NCI-H1436 treated with DMSO at 0.1 percent for 48 hours (cell line): ENCODE results near the gene FCGR1A.
"Not testable (repeated sequence)": the region's sequence is repeated elsewhere in the genome, so short reads cannot be mapped to it uniquely, and the experiment has no call there.

Experiments
- DNase-seq: peaks from one replicate; lab custom pipeline; 2025; lab: John Stamatoyannopoulos, UW

FCGR1A gene

GRCh38 chr1:149777084-149777483, 5.4 kb upstream of the FCGR1A start:
- not testable (repeated sequence) for DNase-seq

DNA sequence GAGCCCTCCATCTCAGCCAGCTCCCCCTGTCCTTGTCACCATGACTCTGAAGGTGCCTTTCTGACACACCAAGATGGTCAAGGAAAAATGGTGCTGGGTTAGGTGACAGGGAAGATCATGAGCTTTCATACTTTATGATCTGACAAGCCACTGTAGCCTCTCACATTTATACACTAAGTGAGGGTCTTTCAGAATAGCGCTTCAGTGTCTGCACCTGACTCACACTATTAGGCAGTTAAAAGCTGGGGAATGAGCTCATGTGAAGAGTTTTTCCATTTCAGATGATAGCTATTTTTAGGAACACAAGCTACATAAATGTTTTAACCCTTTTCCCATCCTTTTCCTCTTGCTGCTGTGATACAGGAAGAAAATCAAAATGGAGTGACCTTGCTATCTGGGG, 4.2 kb upstream of the FCGR1A start:
- DNase-seq = not testable (repeated sequence)

DNA sequence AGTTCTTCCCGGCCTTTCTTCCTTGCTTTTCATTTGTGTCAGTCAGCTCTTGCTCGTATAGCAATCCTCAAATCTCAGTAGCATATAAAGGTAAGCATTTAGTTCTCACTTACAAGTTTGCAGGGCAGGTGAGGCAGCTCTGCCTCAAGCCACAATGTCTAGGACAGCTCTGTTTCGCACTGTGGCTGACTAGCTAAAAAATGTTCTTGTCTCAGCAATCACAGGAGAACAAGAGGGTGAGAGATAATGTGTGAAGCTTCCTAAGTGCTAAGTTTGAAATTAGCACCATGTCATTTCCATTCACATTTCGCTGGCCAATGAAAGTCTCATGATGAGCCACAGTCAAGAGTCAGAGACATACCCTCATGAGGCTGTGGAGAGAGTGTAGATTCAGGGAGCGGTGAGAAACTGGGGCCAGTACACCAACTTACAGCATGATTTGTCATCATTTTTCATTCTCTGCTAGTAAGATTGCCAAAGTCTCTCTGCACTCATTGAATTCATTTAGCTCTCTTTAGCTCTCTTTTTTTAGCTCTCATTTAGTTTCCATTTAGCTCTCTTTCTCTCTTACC, 995 bp upstream of the FCGR1A start:
- not testable (repeated sequence) for DNase-seq

- not testable (repeated sequence) for DNase-seq
These were observed 795 bp downstream of the FCGR1A start for GRCh38 chr1:149783289-149783688.

DNA sequence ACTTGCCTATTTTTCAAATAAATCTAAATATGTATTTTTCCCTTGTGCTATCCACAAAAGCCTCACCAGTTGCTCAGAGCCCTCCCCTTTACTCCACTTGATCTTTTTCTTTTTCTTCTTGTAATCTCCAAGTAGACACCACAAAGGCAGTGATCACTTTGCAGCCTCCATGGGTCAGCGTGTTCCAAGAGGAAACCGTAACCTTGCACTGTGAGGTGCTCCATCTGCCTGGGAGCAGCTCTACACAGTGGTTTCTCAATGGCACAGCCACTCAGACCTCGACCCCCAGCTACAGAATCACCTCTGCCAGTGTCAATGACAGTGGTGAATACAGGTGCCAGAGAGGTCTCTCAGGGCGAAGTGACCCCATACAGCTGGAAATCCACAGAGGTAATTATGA, 1.4 kb downstream of the FCGR1A start:
- not testable (repeated sequence) for DNase-seq

- DNase-seq = not testable (repeated sequence)
These were observed 5.4 kb downstream of the FCGR1A start for GRCh38 chr1:149787688-149788451.

DNA sequence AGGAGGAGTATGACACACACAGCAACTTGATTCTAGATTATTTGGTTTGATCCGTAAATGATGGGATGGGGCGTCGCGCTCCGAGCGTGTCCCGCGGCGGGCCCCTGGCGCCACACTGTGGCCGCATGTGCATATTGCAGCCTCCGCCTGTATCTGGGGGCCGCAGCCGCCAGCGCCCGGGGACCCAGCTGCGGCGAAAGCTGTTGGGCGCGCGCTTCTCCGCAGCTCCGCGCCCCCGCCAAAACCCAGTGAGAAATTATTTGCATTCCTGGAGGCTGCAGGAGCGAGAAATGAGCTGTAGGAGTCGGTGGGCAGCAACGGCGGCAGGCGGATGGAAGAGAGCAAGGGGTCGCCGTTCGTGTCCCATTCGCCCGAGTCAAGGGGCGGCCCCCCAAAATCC, 10.0 kb downstream of the FCGR1A start:
- not testable (repeated sequence) for DNase-seq

GRCh38 chr1:149792912-149793515, 10.5 kb downstream of the FCGR1A start:
- not testable (repeated sequence) for DNase-seq

DNA sequence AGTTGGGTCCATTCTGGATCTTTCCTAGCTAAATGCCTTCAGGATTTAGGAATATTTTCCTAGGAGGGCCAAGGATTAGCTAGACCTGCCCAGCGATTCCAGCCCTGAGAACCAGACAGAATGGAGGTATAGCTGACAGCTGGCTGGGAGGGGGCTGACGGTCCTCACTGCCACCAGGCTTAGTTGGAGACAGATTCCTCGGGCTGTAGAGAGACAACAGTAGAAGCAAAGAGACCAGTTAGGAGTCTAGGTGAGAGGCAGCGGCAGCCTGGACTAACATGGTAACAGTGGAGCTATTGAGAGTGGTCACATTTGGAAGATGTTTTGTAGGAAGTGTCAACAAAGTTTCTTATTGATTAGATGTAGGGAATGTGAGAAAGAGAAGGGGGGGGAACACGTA, 11.4 kb downstream of the FCGR1A start:
- DNase-seq = not testable (repeated sequence)

DNA sequence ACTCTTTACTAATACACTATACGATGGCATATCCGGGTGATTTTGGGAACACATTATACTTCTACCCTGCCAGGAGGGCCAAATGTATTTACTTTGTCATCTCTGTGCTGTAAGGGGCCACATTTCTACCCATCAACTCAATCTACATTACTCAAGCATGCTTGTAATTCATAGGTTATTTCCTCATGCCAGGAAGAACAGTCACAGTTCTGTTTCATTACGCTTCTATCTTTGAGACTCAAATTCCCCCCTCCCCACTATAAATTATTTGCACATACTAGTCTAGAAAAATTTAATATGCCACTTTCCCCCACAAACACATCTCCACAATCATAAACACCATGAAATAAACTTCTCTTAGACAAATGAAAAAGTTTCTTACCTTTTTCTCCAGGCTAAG, 19.1 kb downstream of the FCGR1A start:
- not testable (repeated sequence) for DNase-seq

DNA sequence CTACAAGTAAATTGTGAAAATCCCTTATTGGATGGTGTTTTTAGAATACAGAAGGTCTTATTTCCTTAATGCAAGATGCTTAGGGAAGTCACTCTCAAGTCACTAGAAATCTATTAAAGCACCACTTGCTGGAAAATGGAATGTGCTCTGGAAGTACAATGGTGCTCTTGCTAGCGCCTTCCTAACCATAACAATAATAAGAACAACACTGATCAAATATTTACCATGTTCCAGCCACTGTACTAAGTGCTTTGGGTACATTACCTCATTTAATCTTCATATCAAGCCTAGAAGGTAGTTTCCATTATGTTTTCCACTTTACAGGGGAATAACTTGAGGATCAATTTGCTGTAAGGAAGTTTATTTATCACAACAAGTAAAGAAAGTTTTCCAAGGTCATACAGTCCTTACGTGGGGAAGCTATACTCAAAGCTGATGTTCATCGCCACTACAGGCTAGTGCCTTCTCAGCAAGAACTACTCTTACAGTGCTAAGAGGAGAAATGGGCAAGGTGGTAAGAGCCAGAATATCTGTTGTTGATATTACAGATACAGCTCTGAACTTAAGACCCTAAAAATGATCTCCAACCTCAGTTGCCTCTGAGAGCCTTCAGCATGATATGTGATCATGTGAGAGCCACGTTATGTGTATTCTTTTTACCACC, 22.1 kb downstream of the FCGR1A start:
- DNase-seq = not testable (repeated sequence)

GRCh38 chr1:149810697-149811405, 28.4 kb downstream of the FCGR1A start:
- not testable (repeated sequence) for DNase-seq

DNA sequence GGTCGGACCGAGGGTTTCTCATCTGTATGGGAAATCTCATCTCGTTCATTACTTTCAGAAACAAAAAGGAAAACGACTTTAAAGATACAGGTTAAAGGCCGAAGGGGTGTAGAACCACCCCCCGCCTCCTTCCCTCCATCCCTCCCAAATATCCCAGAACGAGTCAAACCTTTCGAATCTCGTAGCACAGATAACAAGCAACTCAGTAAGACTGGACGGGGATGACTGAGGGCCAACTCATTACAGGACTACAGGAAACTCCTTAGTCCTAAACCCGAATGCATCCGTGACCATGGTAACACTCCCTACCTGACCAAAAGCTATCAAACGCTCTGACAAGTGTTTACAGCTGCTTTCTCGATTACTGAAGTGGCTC, 29.0 kb downstream of the FCGR1A start:
- not testable (repeated sequence) for DNase-seq

DNA sequence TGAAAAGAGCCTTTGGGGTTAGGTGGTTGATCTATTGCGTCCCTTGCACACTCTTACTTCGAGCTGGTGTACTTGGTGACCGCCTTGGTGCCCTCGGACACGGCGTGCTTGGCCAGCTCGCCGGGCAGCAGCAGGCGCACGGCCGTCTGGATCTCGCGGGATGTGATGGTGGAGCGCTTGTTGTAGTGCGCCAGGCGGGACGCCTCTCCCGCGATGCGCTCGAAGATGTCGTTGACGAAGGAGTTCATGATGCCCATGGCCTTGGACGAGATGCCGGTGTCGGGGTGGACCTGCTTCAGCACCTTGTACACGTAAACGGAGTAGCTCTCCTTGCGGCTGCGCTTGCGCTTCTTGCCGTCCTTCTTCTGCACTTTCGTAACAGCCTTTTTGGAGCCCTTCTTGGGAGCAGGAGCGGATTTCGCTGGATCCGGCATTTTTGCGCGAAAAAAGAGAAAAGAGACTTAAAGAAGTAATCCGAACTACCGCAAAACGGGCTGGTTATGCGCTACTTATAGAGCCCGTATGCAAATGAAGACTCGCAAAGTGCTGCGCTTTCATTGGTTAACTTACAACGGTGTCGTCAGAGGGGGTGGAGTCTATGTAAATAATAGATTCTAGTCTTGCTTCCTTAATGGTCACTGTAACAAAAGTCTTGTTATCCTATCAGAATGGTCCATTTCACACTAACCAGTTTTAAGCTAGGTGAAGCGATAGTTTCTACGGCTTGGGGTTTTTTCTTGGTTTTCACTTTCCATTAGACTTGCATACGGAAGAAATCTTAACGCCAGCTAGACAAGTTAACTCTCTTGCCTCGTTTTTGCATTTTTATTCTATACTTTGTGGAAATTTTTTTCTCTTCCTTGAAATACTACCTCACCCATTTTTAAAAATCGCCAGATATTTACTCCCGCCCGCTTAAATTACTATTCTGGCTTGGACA, 29.7 kb downstream of the FCGR1A start:
- DNase-seq = peak; percentile 91

- DNase-seq = peak; percentile 72
These were observed 30.7 kb downstream of the FCGR1A start for GRCh38 chr1:149812893-149813801.

GRCh38 chr1:149820387-149820786, 37.9 kb downstream of the FCGR1A start:
- DNase-seq = not testable (repeated sequence)

DNA sequence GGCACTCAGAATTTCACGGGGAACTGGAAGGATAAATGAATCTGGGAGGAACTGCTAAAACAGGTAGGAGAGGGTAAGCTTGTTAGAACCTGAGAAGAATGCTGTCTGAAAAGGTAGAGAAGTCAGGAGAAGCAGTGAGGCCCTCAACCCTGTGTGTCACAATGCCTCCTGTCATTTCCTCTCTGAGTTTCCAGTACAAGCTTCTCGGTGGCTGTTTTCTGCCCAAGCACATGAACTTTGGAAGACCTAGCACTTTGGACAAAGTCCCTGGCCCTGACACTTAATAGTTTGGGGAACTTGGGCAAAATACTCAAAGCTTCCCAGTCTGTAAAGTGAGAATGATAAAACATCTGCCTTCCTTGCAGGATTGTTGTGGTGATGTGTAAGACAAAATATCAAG, 44.1 kb downstream of the FCGR1A start:
- not testable (repeated sequence) for DNase-seq

DNA sequence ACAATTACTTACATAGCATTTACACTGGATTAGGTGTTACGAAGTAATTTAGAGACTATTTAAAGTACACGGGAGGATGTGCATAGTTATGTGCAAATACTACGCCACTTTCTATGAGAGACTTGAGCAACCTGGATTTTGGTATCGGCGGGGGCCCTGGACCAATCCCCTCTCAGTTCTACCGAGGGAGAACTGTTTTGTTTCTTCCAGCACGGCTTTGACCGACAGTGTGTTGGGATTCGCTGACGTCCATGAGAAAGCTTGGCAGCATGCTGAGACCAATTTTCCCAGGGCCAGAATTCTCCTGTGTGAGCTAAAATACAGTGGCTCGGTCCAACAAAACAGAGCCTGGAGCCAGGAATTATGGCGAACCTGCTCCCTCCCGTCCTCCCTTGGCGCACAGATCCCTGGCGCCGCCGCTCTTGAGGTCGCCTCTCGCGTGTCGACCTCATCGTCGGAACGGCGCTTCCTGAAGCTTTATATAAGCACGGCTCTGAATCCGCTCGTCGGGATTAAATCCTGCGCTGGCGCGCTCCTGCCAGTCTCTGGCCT, 49.3 kb downstream of the FCGR1A start:
- DNase-seq = not testable (repeated sequence)

DNA sequence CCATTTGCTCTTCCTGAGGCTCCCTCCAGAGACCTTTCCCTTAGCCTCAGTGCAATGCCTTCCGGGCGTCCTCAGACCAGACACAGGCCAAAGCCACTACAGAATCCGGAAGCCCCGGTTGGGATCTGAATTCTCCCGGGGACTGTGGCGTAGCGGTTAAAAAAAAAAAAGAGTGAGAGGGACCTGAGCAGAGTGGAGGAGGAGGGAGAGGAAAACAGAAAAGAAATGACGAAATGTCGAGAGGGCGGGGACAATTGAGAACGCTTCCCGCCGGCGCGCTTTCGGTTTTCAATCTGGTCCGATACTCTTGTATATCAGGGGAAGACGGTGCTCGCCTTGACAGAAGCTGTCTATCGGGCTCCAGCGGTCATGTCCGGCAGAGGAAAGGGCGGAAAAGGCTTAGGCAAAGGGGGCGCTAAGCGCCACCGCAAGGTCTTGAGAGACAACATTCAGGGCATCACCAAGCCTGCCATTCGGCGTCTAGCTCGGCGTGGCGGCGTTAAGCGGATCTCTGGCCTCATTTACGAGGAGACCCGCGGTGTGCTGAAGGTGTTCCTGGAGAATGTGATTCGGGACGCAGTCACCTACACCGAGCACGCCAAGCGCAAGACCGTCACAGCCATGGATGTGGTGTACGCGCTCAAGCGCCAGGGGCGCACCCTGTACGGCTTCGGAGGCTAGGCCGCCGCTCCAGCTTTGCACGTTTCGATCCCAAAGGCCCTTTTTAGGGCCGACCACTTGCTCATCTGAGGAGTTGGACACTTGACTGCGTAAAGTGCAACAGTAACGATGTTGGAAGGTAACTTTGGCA, 50.0 kb downstream of the FCGR1A start:
- not testable (repeated sequence) for DNase-seq
